HL-60 (cell line): ENCODE results near the gene MYO5B. TPM values are rescaled to one million over a fixed set of nuclear protein-coding genes. Genes with fewer than 3 reads are reported as not detected.

Source experiments
- DNase-seq, 2 experiments: peaks; one replicate each; pipeline ENCODE4 v3.0.0-alpha.2; 2010 to 2020; ENCODE audit warnings: low read depth in 1 of 2, low spot score in 1 of 2
- H3K27ac ChIP-seq: fragments of 250-450 bp; sonication (Bioruptor Pico); replicated peaks from 2 replicates; pipeline ENCODE4 v1.5.1; 2020; ENCODE audit warnings: mild to moderate bottlenecking, moderate library complexity
- H3K27me3 ChIP-seq: fragments of 250-450 bp; sonication (Bioruptor Pico); 2 replicates; pipeline ENCODE4 v1.5.1; 2021; ENCODE audit warnings: mild to moderate bottlenecking, moderate library complexity; ENCODE audit not compliant: insufficient read depth, poor library complexity, severe bottlenecking
- H3K4me3 ChIP-seq: replicated peaks from 2 replicates; pipeline ENCODE4 v1.5.1; 2011; ENCODE audit warnings: mild to moderate bottlenecking, control low read depth, low read length; ENCODE audit not compliant: insufficient read depth
- CTCF ChIP-seq: IDR thresholded peaks from one replicate; pipeline ENCODE4 v1.5.1; 2011; ENCODE audit warnings: low read length, control low read depth, inconsistent platforms; ENCODE audit not compliant: insufficient read depth
- GABPA ChIP-seq: IDR thresholded peaks from 2 replicates; pipeline ENCODE4 v1.6.1; 2012; ENCODE audit warnings: low read depth
- POLR2AphosphoS5 ChIP-seq: IDR thresholded peaks from 2 replicates; pipeline ENCODE4 v1.6.1; 2012; ENCODE audit warnings: low read depth
- REST ChIP-seq: IDR thresholded peaks from 2 replicates; pipeline ENCODE4 v1.6.1; 2012; ENCODE audit warnings: low read depth; ENCODE audit not compliant: insufficient replicate concordance
- SPI1 ChIP-seq: IDR thresholded peaks from 2 replicates; pipeline ENCODE4 v1.6.1; 2012; ENCODE audit warnings: low read depth, mild to moderate bottlenecking, borderline replicate concordance
- microRNA-seq: library from miRNA; unstranded; fragments of <30 nt; microRNA quantifications from one replicate; pipeline ENCODE4, GENCODE V29; 2018

Gene MYO5B

GRCh38 chr18:49778826-49779465 lies 416.0 kb downstream of the MYO5B start:
- H3K27ac ChIP-seq = no peak overlapping the region
- no peak for TF ChIP-seq GABPA
- TF ChIP-seq CTCF = no peak
- no peak for TF ChIP-seq REST
- TF ChIP-seq SPI1 = no peak
- no peak for TF ChIP-seq POLR2AphosphoS5
- peaks cover 6% of the 10 kb centered on the region for H3K27me3 ChIP-seq
- H3K4me3 ChIP-seq = no peak overlapping the region
- no peak for DNase-seq

Small RNAs within 50 kb of the gene (microRNA-seq; reads per million reads assigned to microRNA genes)
- not detected for gene MIR4320
